ENCODE data around the gene CTAG1A.
"Not testable (repeated sequence)": the region's sequence is repeated elsewhere in the genome, so short reads cannot be mapped to it uniquely, and the experiment has no call there.

DNA sequence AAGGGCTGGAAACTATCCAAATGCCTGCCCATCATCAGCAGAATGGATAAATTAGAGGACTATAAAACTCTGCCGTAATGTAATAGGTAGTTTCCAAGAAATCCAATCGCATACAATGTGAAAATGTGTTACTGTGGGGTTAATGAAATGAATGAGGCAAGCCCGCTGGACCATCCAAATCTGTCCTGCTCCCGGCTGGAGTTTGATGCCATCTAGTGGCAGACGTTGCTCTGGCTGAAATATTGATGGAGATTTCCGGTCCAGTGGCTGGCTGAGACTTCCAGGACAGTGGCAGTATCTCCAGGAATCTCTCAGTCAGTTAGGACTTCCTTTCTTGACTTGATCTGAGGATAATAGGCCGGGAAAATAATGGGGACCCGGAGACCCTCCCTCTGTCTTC, 1.9 kb upstream of the CTAG1A start:
- TF ChIP-seq, protein P1, sequence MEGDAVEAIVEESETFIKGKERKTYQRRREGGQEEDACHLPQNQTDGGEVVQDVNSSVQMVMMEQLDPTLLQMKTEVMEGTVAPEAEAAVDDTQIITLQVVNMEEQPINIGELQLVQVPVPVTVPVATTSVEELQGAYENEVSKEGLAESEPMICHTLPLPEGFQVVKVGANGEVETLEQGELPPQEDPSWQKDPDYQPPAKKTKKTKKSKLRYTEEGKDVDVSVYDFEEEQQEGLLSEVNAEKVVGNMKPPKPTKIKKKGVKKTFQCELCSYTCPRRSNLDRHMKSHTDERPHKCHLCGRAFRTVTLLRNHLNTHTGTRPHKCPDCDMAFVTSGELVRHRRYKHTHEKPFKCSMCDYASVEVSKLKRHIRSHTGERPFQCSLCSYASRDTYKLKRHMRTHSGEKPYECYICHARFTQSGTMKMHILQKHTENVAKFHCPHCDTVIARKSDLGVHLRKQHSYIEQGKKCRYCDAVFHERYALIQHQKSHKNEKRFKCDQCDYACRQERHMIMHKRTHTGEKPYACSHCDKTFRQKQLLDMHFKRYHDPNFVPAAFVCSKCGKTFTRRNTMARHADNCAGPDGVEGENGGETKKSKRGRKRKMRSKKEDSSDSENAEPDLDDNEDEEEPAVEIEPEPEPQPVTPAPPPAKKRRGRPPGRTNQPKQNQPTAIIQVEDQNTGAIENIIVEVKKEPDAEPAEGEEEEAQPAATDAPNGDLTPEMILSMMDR (IDR thresholded peaks at IDR 0.05) = not testable (repeated sequence)
- not testable (repeated sequence) for TF ChIP-seq POLR2A (IDR thresholded peaks at IDR 0.05)

Data from uterus (tissue), 2 donors.